Measurements from ENCODE around the gene SIGLEC7.
"Not testable (repeated sequence)": the region's sequence is repeated elsewhere in the genome, so short reads cannot be mapped to it uniquely, and the experiment has no call there.

SIGLEC7 gene

GRCh38 chr19:51139299-51140014 is 2.6 kb upstream of the SIGLEC7 start:
- no peak for DNase-seq (ENCODE audit: low read depth)

GRCh38 chr19:51140441-51140840 is 1.7 kb upstream of the SIGLEC7 start:
- no peak for DNase-seq (ENCODE audit: low read depth)

GRCh38 chr19:51141181-51141580 is 920 bp upstream of the SIGLEC7 start:
- DNase-seq (ENCODE audit: low read depth), result no peak

GRCh38 chr19:51142809-51143475 is 841 bp downstream of the SIGLEC7 start:
- DNase-seq (ENCODE audit: low read depth), result not testable (repeated sequence)

- DNase-seq (ENCODE audit: low read depth), result no peak
Measured at GRCh38 chr19:51143486-51143885, 1.4 kb downstream of the SIGLEC7 start.

- DNase-seq (ENCODE audit: low read depth), result no peak
Measured at GRCh38 chr19:51144482-51145045, 2.5 kb downstream of the SIGLEC7 start.

GRCh38 chr19:51145916-51146493 is 3.9 kb downstream of the SIGLEC7 start:
- no peak for DNase-seq (ENCODE audit: low read depth)

- no peak for DNase-seq (ENCODE audit: low read depth)
Measured at GRCh38 chr19:51146751-51147150, 4.7 kb downstream of the SIGLEC7 start.

GRCh38 chr19:51147663-51148062 is 5.6 kb downstream of the SIGLEC7 start:
- DNase-seq (ENCODE audit: low read depth), result no peak

GRCh38 chr19:51148580-51148979 is 6.5 kb downstream of the SIGLEC7 start:
- DNase-seq (ENCODE audit: low read depth), result no peak

GRCh38 chr19:51150627-51151026 is 8.5 kb downstream of the SIGLEC7 start:
- no peak for DNase-seq (ENCODE audit: low read depth)

GRCh38 chr19:51156710-51157109 is 14.6 kb downstream of the SIGLEC7 start:
- DNase-seq (ENCODE audit: low read depth), result no peak

GRCh38 chr19:51157265-51157664 is 15.2 kb downstream of the SIGLEC7 start:
- no peak for DNase-seq (ENCODE audit: low read depth)

- peak; percentile 5 for DNase-seq (ENCODE audit: low read depth)
Measured at GRCh38 chr19:51158474-51159129, 16.5 kb downstream of the SIGLEC7 start.

- DNase-seq (ENCODE audit: low read depth), result no peak
Measured at GRCh38 chr19:51159656-51160055, 17.6 kb downstream of the SIGLEC7 start.

GRCh38 chr19:51161266-51161665 is 19.2 kb downstream of the SIGLEC7 start:
- DNase-seq (ENCODE audit: low read depth), result no peak

GRCh38 chr19:51161867-51162496 is 19.9 kb downstream of the SIGLEC7 start:
- DNase-seq (ENCODE audit: low read depth), result no peak

GRCh38 chr19:51163257-51163656 is 21.2 kb downstream of the SIGLEC7 start:
- DNase-seq (ENCODE audit: low read depth), result no peak

- no peak for DNase-seq (ENCODE audit: low read depth)
Measured at GRCh38 chr19:51164215-51164614, 22.1 kb downstream of the SIGLEC7 start.

- no peak for DNase-seq (ENCODE audit: low read depth)
Measured at GRCh38 chr19:51166846-51167490, 24.9 kb downstream of the SIGLEC7 start.

GRCh38 chr19:51168564-51169282 is 26.6 kb downstream of the SIGLEC7 start:
- no peak for DNase-seq (ENCODE audit: low read depth)

All from EH (cell line).